Liver (tissue), 9 donors: ENCODE results near the gene MAG. TPM values are rescaled to one million over a fixed set of nuclear protein-coding genes. Genes with fewer than 3 reads are reported as not detected.

Experiments
- DNase-seq: peaks from one replicate; pipeline ENCODE4 v3.0.0-alpha.2; 2017; ENCODE audit warnings: low spot score
- H3K27ac ChIP-seq, 2 donors: one replicate each; pipeline ENCODE4 v1.7.0; 2013; ENCODE audit warnings: inconsistent platforms in 2 of 2, low read length in 2 of 2, control low read depth in 1 of 2, low read depth in 1 of 2, mild to moderate bottlenecking in 1 of 2
- H3K27me3 ChIP-seq, 4 donors: one replicate each; pipeline versions ENCODE4 v1.6.1 to v1.7.0; 2013; ENCODE audit warnings: low read length in 3 of 4, inconsistent platforms in 1 of 4, mild to moderate bottlenecking in 1 of 4, moderate library complexity in 1 of 4; ENCODE audit not compliant: control insufficient read depth in 4 of 4, insufficient read depth in 4 of 4
- H3K36me3 ChIP-seq, 4 donors: one replicate each; pipeline versions ENCODE4 v1.6.1 to v1.7.0; 2013; ENCODE audit warnings: low read length in 3 of 4, mild to moderate bottlenecking in 3 of 4, low read depth in 1 of 4, moderate library complexity in 1 of 4; ENCODE audit not compliant: control insufficient read depth in 4 of 4, insufficient read depth in 3 of 4
- H3K4me1 ChIP-seq, 4 donors: one replicate each; pipeline versions ENCODE4 v1.6.1 to v1.7.0; 2013; ENCODE audit warnings: low read length in 3 of 4, mild to moderate bottlenecking in 3 of 4, moderate library complexity in 1 of 4; ENCODE audit not compliant: control insufficient read depth in 4 of 4, insufficient read depth in 4 of 4
- H3K4me3 ChIP-seq, 3 donors: one replicate each; pipeline versions ENCODE4 v1.6.1 to v1.7.0; 2013; ENCODE audit warnings: low read length in 3 of 3, control low read depth in 1 of 3, low read depth in 1 of 3, mild to moderate bottlenecking in 1 of 3
- H3K9ac ChIP-seq, 2 donors: one replicate each; pipeline ENCODE4 v1.7.0; 2013; ENCODE audit warnings: low read length in 2 of 2, mild to moderate bottlenecking in 2 of 2, moderate library complexity in 2 of 2, control low read depth in 1 of 2, low read depth in 1 of 2
- H3K9me3 ChIP-seq, 4 donors: one replicate each; pipeline versions ENCODE4 v1.6.1 to v1.7.0; 2013; ENCODE audit warnings: low read length in 3 of 4; ENCODE audit not compliant: control insufficient read depth in 4 of 4
- EGR1 ChIP-seq, 2 donors: IDR thresholded peaks; 2 replicates each; pipeline ENCODE4 v1.6.1; 2016 to 2018; ENCODE audit warnings: antibody characterized with exemption in 2 of 2, low read depth in 2 of 2
- FOXA1 ChIP-seq: IDR thresholded peaks from 2 replicates; pipeline ENCODE4 v1.6.1; 2016; ENCODE audit warnings: antibody characterized with exemption
- FOXA2 ChIP-seq: IDR thresholded peaks from 2 replicates; pipeline ENCODE4 v1.6.1; 2016; ENCODE audit warnings: antibody characterized with exemption
- GABPA ChIP-seq, 2 donors: IDR thresholded peaks in 1 of 2; conservative IDR thresholded peaks in 1 of 2; 2 replicates each; pipeline ENCODE4 v1.6.1; 2016; ENCODE audit warnings: antibody characterized with exemption in 2 of 2, mild to moderate bottlenecking in 1 of 2, moderate library complexity in 1 of 2
- HNF4A ChIP-seq, 2 donors: conservative IDR thresholded peaks; 2 replicates each; pipeline ENCODE4 v1.6.1; 2016; ENCODE audit warnings: antibody characterized with exemption in 2 of 2, mild to moderate bottlenecking in 2 of 2
- JUND ChIP-seq, 2 donors: IDR thresholded peaks; 2 replicates each; pipeline ENCODE4 v1.6.1; 2016; ENCODE audit warnings: antibody characterized with exemption in 2 of 2
- MAX ChIP-seq: IDR thresholded peaks from 2 replicates; pipeline ENCODE4 v1.6.1; 2016; ENCODE audit warnings: antibody characterized with exemption
- NR2F2 ChIP-seq: IDR thresholded peaks from 2 replicates; pipeline ENCODE4 v1.6.1; 2016; ENCODE audit warnings: antibody characterized with exemption
- RAD21 ChIP-seq, 2 donors: IDR thresholded peaks; 2 replicates each; pipeline ENCODE4 v1.6.1; 2016; ENCODE audit warnings: antibody characterized with exemption in 2 of 2, mild to moderate bottlenecking in 2 of 2
- RXRA ChIP-seq, 2 donors: IDR thresholded peaks; 2 replicates each; pipeline ENCODE4 v1.6.1; 2017 to 2018; ENCODE audit warnings: antibody characterized with exemption in 2 of 2, mild to moderate bottlenecking in 1 of 2
- SP1 ChIP-seq: IDR thresholded peaks from 2 replicates; pipeline ENCODE4 v1.6.1; 2018; ENCODE audit warnings: antibody characterized with exemption, mild to moderate bottlenecking
- TAF1 ChIP-seq: conservative IDR thresholded peaks from 2 replicates; pipeline ENCODE4 v1.6.1; 2016; ENCODE audit warnings: antibody characterized with exemption, mild to moderate bottlenecking
- YY1 ChIP-seq: IDR thresholded peaks from 2 replicates; pipeline ENCODE4 v1.6.1; 2016; ENCODE audit warnings: antibody characterized with exemption, mild to moderate bottlenecking
- WGBS: extraction: QIAGEN DNeasy Blood & Tissue Kit; methylation state at CpG from one replicate; pipeline ENCODE4 v1.1.7; 2013; 5-methylcytosine and 5-hydroxymethylcytosine counted together
- polyA plus RNA-seq, 2 donors: library from polyadenylated mRNA; stranded (reverse) in 1 of 2; unstranded in 1 of 2; fragments of 200-250 nt in 1 of 2; fragments of >200 nt in 1 of 2; fragmentation: Nextera tagmentation in 1 of 2; extraction: Ambion mirVana in 1 of 2; gene quantifications; one replicate each; pipeline versions ENCODE4 v1.2.1 to v1.2.3, GENCODE V29; 2013 to 2015
- total RNA-seq, 2 donors: library from RNA; depleted of rRNA; stranded (reverse); fragments of >200 nt; gene quantifications; one replicate each; pipeline ENCODE4 v1.2.3, GENCODE V29; 2014
- TF ChIP-seq, protein P1 (sequence below): IDR thresholded peaks from 2 replicates; pipeline ENCODE4 v1.6.1; 2016; ENCODE audit warnings: antibody characterized with exemption, mild to moderate bottlenecking
- TF ChIP-seq, protein P2 (sequence below): fragments of 150-350 bp; IDR thresholded peaks from 2 replicates; pipeline ENCODE4 v1.5.1; 2017; ENCODE audit warnings: improper control_type of control experiment, low read depth, low read length; ENCODE audit not compliant: missing input control
- donor health status: healthy.
- donor health status: healthy.
- donor health status: healthy.
- donor health status: healthy.
- donor health status: healthy.

Gene MAG
- total and polyA plus RNA-seq, 4 donors, result 0.29 to 3.9 (median 0.33) TPM; not detected in 1

- TF ChIP-seq FOXA2 (no peak), EGR1 (IDR thresholded peaks at IDR 0.05; ENCODE audit: low read depth in 2 of 2) (no peak), SP1 (no peak), RXRA (IDR thresholded peaks at IDR 0.05) (no peak), HNF4A (conservative IDR thresholded peaks at IDR 0.05) (no peak), NR2F2 (no peak), FOXA1 (no peak), GABPA (IDR thresholded peaks at IDR 0.05 in 1 of 2, conservative IDR thresholded peaks at IDR 0.05 in 1 of 2) (no peak), JUND (IDR thresholded peaks at IDR 0.05) (no peak), MAX (no peak), RAD21 (IDR thresholded peaks at IDR 0.05) (no peak), TAF1 (no peak)
- TF ChIP-seq, protein P1, sequence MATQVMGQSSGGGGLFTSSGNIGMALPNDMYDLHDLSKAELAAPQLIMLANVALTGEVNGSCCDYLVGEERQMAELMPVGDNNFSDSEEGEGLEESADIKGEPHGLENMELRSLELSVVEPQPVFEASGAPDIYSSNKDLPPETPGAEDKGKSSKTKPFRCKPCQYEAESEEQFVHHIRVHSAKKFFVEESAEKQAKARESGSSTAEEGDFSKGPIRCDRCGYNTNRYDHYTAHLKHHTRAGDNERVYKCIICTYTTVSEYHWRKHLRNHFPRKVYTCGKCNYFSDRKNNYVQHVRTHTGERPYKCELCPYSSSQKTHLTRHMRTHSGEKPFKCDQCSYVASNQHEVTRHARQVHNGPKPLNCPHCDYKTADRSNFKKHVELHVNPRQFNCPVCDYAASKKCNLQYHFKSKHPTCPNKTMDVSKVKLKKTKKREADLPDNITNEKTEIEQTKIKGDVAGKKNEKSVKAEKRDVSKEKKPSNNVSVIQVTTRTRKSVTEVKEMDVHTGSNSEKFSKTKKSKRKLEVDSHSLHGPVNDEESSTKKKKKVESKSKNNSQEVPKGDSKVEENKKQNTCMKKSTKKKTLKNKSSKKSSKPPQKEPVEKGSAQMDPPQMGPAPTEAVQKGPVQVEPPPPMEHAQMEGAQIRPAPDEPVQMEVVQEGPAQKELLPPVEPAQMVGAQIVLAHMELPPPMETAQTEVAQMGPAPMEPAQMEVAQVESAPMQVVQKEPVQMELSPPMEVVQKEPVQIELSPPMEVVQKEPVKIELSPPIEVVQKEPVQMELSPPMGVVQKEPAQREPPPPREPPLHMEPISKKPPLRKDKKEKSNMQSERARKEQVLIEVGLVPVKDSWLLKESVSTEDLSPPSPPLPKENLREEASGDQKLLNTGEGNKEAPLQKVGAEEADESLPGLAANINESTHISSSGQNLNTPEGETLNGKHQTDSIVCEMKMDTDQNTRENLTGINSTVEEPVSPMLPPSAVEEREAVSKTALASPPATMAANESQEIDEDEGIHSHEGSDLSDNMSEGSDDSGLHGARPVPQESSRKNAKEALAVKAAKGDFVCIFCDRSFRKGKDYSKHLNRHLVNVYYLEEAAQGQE, result no peak
- TF ChIP-seq, protein P2, sequence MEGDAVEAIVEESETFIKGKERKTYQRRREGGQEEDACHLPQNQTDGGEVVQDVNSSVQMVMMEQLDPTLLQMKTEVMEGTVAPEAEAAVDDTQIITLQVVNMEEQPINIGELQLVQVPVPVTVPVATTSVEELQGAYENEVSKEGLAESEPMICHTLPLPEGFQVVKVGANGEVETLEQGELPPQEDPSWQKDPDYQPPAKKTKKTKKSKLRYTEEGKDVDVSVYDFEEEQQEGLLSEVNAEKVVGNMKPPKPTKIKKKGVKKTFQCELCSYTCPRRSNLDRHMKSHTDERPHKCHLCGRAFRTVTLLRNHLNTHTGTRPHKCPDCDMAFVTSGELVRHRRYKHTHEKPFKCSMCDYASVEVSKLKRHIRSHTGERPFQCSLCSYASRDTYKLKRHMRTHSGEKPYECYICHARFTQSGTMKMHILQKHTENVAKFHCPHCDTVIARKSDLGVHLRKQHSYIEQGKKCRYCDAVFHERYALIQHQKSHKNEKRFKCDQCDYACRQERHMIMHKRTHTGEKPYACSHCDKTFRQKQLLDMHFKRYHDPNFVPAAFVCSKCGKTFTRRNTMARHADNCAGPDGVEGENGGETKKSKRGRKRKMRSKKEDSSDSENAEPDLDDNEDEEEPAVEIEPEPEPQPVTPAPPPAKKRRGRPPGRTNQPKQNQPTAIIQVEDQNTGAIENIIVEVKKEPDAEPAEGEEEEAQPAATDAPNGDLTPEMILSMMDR, result no peak
- Histone ChIP-seq H3K36me3 (no peaks in the 10 kb centered on the region), H3K27ac (no peak within 1 kb of the TSS), H3K27me3 (peaks cover 0 to 3% (median 0%) of the 10 kb centered on the region in 4 donors), H3K9ac (no peak within 1 kb of the TSS), H3K4me3 (no peak within 1 kb of the TSS), H3K9me3 (no peaks in the 10 kb centered on the region), H3K4me1 (no peaks in the 10 kb centered on the region)
- WGBS, result 76% methylated on average over 18 of the region's 18 CpGs
- DNase-seq, result no peak
These were observed 55.4 kb downstream of the MAG start, which contains the start of gene FFAR1 for GRCh38 chr19:35347171-35347929. TSS of gene FFAR1 (plus strand) at chr19:35347902. CDS start at chr19:35351552, 3,650 bp downstream.

- H3K9me3 ChIP-seq, result no peaks in the 10 kb centered on the region
- peaks cover 0 to 2% (median 1%) of the 10 kb centered on the region in 4 donors for H3K4me1 ChIP-seq
- H3K27me3 ChIP-seq, result peaks cover 0 to 3% (median 0%) of the 10 kb centered on the region in 4 donors
- H3K27ac ChIP-seq, result no peak overlapping the region
- H3K36me3 ChIP-seq, result no peaks in the 10 kb centered on the region
- WGBS, result 80% methylated on average over 7 of the region's 7 CpGs
- TF ChIP-seq YY1 (no peak), TAF1 (no peak), FOXA1 (no peak), SP1 (no peak), FOXA2 (no peak), MAX (no peak)
- TF ChIP-seq, protein P2, result no peak
- no peak overlapping the region for H3K9ac ChIP-seq
- H3K4me3 ChIP-seq, result no peak overlapping the region
- DNase-seq, result no peak
These were observed 56.0 kb downstream of the MAG start for GRCh38 chr19:35347930-35348298.
